A673 (cell line): ENCODE measurements around the gene EVX1. TPM values are rescaled to one million over a fixed set of nuclear protein-coding genes. Genes with fewer than 3 reads are reported as not detected.

Experiments used
- BruUV-seq: library from RNA; stranded (reverse); fragments of 400-500 nt; replicated peaks from 2 replicates; lab custom pipeline; 2021; lab: Mats Ljungman, UMichigan
- CTCF ChIA-PET: fragments of 300-600 bp; sonication (Branson Sonifier 250); formaldehyde crosslinking; loops from one replicate; lab custom pipeline; 2022; ENCODE audit warnings: antibody characterized with exemption; lab: Charles Lee
- POLR2A ChIA-PET: fragments of 300-600 bp; sonication (Branson Sonifier 250); formaldehyde crosslinking; loops from one replicate; lab custom pipeline; 2022; ENCODE audit warnings: antibody characterized with exemption; ENCODE audit not compliant: low non-redundant PET; lab: Charles Lee
- DNase-seq: peaks from one replicate; pipeline ENCODE4 v3.0.0-alpha.2; 2015; ENCODE audit warnings: low spot score
- H3K27ac ChIP-seq: fragments of 200-600 bp; sonication (generic); 2 replicates; pipeline ENCODE4 v1.5.1; 2016; ENCODE audit warnings: mixed run types, low read depth, mild to moderate bottlenecking, mixed read lengths, antibody characterized with exemption, low read length; ENCODE audit not compliant: poor library complexity, severe bottlenecking
- H3K27me3 ChIP-seq: fragments of 200-600 bp; sonication (generic); replicated peaks from 2 replicates; pipeline ENCODE4 v1.6.1; 2017; ENCODE audit warnings: mixed run types, low read depth, mild to moderate bottlenecking, mixed read lengths, antibody characterized with exemption, low read length; ENCODE audit not compliant: insufficient read depth, poor library complexity
- H3K36me3 ChIP-seq: fragments of 200-600 bp; sonication (generic); 2 replicates; pipeline ENCODE4 v1.6.1; 2016; ENCODE audit warnings: mixed run types, mild to moderate bottlenecking, mixed read lengths, antibody characterized with exemption, low read length; ENCODE audit not compliant: insufficient read depth, poor library complexity, severe bottlenecking
- H3K4me1 ChIP-seq: fragments of 200-600 bp; sonication (generic); 2 replicates; pipeline ENCODE4 v1.6.1; 2017; ENCODE audit warnings: mixed run types, mild to moderate bottlenecking, mixed read lengths, antibody characterized with exemption, low read length; ENCODE audit not compliant: insufficient read depth, poor library complexity, severe bottlenecking
- H3K4me3 ChIP-seq: fragments of 200-600 bp; sonication (generic); 2 replicates; pipeline ENCODE4 v1.5.1; 2016; ENCODE audit warnings: low read depth, mixed run types, mild to moderate bottlenecking, mixed read lengths, low read length; ENCODE audit not compliant: poor library complexity, severe bottlenecking
- H3K9me3 ChIP-seq: fragments of 200-600 bp; sonication (generic); 2 replicates; pipeline ENCODE4 v1.6.1; 2016; ENCODE audit warnings: mixed run types, low read depth, mild to moderate bottlenecking, mixed read lengths, antibody characterized with exemption, low read length; ENCODE audit not compliant: poor library complexity, severe bottlenecking
- CTCF ChIP-seq: fragments of 300-800, 200-600 bp; sonication (generic); conservative IDR thresholded peaks from 2 replicates; pipeline ENCODE4 v1.5.1; 2017; ENCODE audit warnings: low read depth, mild to moderate bottlenecking, antibody characterized with exemption, low read length, moderate library complexity, mixed read lengths
- EZH2 ChIP-seq: fragments of 200-600 bp; sonication (generic); IDR thresholded peaks from 2 replicates; pipeline ENCODE4 v1.6.1; 2017; ENCODE audit warnings: borderline replicate concordance, low read depth, mild to moderate bottlenecking, mixed read lengths, antibody characterized with exemption, low read length; ENCODE audit not compliant: poor library complexity, severe bottlenecking
- intact Hi-C: fragments of 100-400 bp; cut with micrococcal nuclease; formaldehyde crosslinking; loops from one replicate; pipeline ENCODE4 v1.10.0; 2022; ENCODE audit not compliant: unreplicated experiment
- total RNA-seq: library from RNA; stranded (reverse); gene quantifications from 2 replicates; pipeline ENCODE4 v1.2.3, GENCODE V29; 2021

EVX1 gene
- total RNA-seq, 1 experiment from 2014 or later: not detected

- ChIA-PET CTCF (no interaction called here), POLR2A (no interaction called here)
- Histone ChIP-seq H3K27me3 (peaks cover 94% of the 10 kb centered on the region), H3K4me1 (no peaks in the 10 kb centered on the region), H3K36me3 (no peaks in the 10 kb centered on the region), H3K27ac (no peak overlapping the region), H3K9me3 (no peaks in the 10 kb centered on the region), H3K4me3 (no peak overlapping the region)
- TF ChIP-seq CTCF (no peak), EZH2 (no peak)
- DNase-seq: no peak
- intact Hi-C loops: loop anchor here (5.0 kb wide), 1 partner anchor 570 kb away; no protein-coding TSS in a partner anchor
- BruUV-seq: no TSS peak
Measured at GRCh38 chr7:27202862-27203134, 39.8 kb upstream of the EVX1 start.

GRCh38 chr7:27203365-27203953 lies 39.1 kb upstream of the EVX1 start:
- intact Hi-C loops: loop anchor here (5.0 kb wide), 1 partner anchor 569 kb away; no protein-coding TSS in a partner anchor

GRCh38 chr7:27203964-27204594 lies 38.5 kb upstream of the EVX1 start:
- Histone ChIP-seq H3K4me3 (no peak overlapping the region), H3K9me3 (no peaks in the 10 kb centered on the region), H3K4me1 (no peaks in the 10 kb centered on the region), H3K27ac (no peak overlapping the region), H3K36me3 (no peaks in the 10 kb centered on the region), H3K27me3 (peaks cover 94% of the 10 kb centered on the region)
- DNase-seq: no peak
- POLR2A ChIA-PET: no interaction called here
- no TSS peak for BruUV-seq
- CTCF ChIA-PET: no interaction called here
- intact Hi-C loops: loop anchor here (5.0 kb wide), 1 partner anchor 568 kb away; no protein-coding TSS in a partner anchor
- no peak for TF ChIP-seq CTCF
- no peak for TF ChIP-seq EZH2

More at GRCh38 chr7:27203365-27203953, 39.1 kb upstream of the EVX1 start:
- no peak for DNase-seq
- no peak overlapping the region for H3K4me3 ChIP-seq
- ChIA-PET CTCF (no interaction called here), POLR2A (no interaction called here)
- no peak for TF ChIP-seq EZH2
- H3K4me1 ChIP-seq: no peaks in the 10 kb centered on the region
- no peaks in the 10 kb centered on the region for H3K36me3 ChIP-seq
- H3K9me3 ChIP-seq: no peaks in the 10 kb centered on the region
- BruUV-seq: no TSS peak
- H3K27me3 ChIP-seq: peaks cover 94% of the 10 kb centered on the region
- H3K27ac ChIP-seq: no peak overlapping the region
